Renal cortex interstitium (tissue), 11 donors: Measurements from ENCODE around the gene GP1BB. TPM values are rescaled to one million over a fixed set of nuclear protein-coding genes. Genes with fewer than 3 reads are reported as not detected.

Experiments
- DNase-seq, 11 donors: peaks; one replicate each; pipeline ENCODE4 v3.0.0-alpha.2; 2013; ENCODE audit warnings: low read depth in 9 of 11, low spot score in 4 of 11; ENCODE audit errors: extremely low read depth in 1 of 11
- polyA plus RNA-seq, 3 donors: library from polyadenylated mRNA; unstranded; fragments of 120-200 nt; gene quantifications; one replicate each; pipeline ENCODE4 v1.2.1, GENCODE V29; 2013; ENCODE audit not compliant: insufficient read length in 3 of 3

The GP1BB gene
- polyA plus RNA-seq, 3 donors = 2.8 to 7.0 (median 4.5) TPM

- DNase-seq = no peak
These were observed 47.2 kb downstream of the GP1BB start for GRCh38 chr22:19770349-19771220.

GRCh38 chr22:19772422-19772672 lies 49.0 kb downstream of the GP1BB start:
- DNase-seq = no peak

- DNase-seq = no peak
These were observed 49.5 kb downstream of the GP1BB start for GRCh38 chr22:19772673-19773469.

- DNase-seq = no peak
These were observed 50.2 kb downstream of the GP1BB start for GRCh38 chr22:19773470-19774040.

Other genes starting within 250 kb of the GP1BB start
- gene UFD1, start 244.3 kb upstream of the GP1BB start, polyA plus RNA-seq = 10 to 100 TPM; 62.1 to 65.5 (median 62.9) TPM
- 10 to 100 TPM; 17.9 to 25.3 (median 21.0) TPM for gene CDC45, start 243.6 kb upstream of the GP1BB start, polyA plus RNA-seq
- 10 to 100 TPM; 16.3 to 40.9 (median 40.7) TPM for gene CLDN5, start 199.1 kb upstream of the GP1BB start, polyA plus RNA-seq
- gene SEPTIN5, start 9.0 kb upstream of the GP1BB start, polyA plus RNA-seq = 10 to 100 TPM; 37.4 to 38.4 (median 37.7) TPM
- under 1 TPM; 0.25 to 0.95 (median 0.67) TPM for gene TBX1, start 37.2 kb downstream of the GP1BB start, polyA plus RNA-seq
- gene GNB1L, start 131.3 kb downstream of the GP1BB start, polyA plus RNA-seq = 1 to 10 TPM; 3.2 to 5.8 (median 4.7) TPM
- gene RTL10, start 131.3 kb downstream of the GP1BB start, polyA plus RNA-seq = 10 to 100 TPM; 21.2 to 25.2 (median 24.3) TPM
- 100 to 1,000 TPM in 2 of 3 donors, 10 to 100 TPM in 1; 82.5 to 123 (median 116) TPM for gene COMT, start 218.2 kb downstream of the GP1BB start, polyA plus RNA-seq
- gene TXNRD2, start 218.3 kb downstream of the GP1BB start, polyA plus RNA-seq = 10 to 100 TPM; 22.0 to 32.1 (median 28.2) TPM